ENCODE measurements around the gene STAMBP.
"Not testable (repeated sequence)": the region's sequence is repeated elsewhere in the genome, so short reads cannot be mapped to it uniquely, and the experiment has no call there.

DNA sequence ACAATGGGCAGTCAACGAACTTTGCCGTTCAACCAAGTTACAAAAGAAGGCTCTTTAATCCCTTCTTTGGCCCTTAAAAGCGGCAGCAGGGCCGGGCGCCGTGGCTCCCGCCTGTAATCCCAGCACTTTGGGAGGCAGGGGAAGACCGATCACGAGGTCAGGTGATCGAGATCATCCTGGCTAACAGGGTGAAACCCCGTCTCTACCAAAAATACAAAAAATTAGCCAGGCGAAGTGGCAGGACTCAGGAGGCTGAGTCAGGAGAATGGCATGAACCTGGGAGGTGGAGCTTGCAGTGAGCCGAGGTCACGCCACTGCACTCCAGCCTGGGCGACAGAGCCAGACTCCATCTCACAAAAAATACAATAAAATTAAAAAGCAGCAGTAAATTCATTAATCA lies 45.4 kb upstream of the STAMBP start:
- TF ChIP-seq CTCF (IDR thresholded peaks at IDR 0.05; ENCODE audit: low read depth, low read length); EZH2phosphoT487 (IDR thresholded peaks at IDR 0.05; ENCODE audit: low read depth): not testable (repeated sequence)

Measured in OCI-LY3 (cell line).